Cardiac septum (tissue), 1 donor: ENCODE data around the gene KCNK7. TPM values are rescaled to one million over a fixed set of nuclear protein-coding genes. Genes with fewer than 3 reads are reported as not detected.

Source experiments
- DNase-seq: peaks from one replicate; pipeline ENCODE4 v3.0.0-alpha.2; 2020; ENCODE audit warnings: low spot score
- intact Hi-C: fragments of 100-400 bp; cut with DNase I; formaldehyde crosslinking; loops from one replicate; pipeline ENCODE4 v1.14.0; 2022
- microRNA-seq: library from miRNA; unstranded; fragments of <30 nt; microRNA quantifications from one replicate; pipeline ENCODE4 v1.2.0, GENCODE V29; 2020
- total RNA-seq: library from RNA; stranded (reverse); fragmentation: NEBNext Ultra II Directional; extraction: Animal tissue kit (Norgen Biotek cat#: 25700); gene quantifications from one replicate; pipeline ENCODE4 v1.2.1, GENCODE V29; 2021
- donor health status: DM: no; HTN: no; CAD: no.

KCNK7 gene
- total RNA-seq, 1 donor from 2014 or later, result 1.5 TPM

GRCh38 chr11:65551572-65552387 is 43.8 kb downstream of the KCNK7 start:
- DNase-seq, result no peak
- intact Hi-C loops, result no loop called here

GRCh38 chr11:65549096-65549495 is 46.5 kb downstream of the KCNK7 start:
- intact Hi-C loops, result no loop called here
- DNase-seq, result no peak

- DNase-seq, result no peak
- intact Hi-C loops, result no loop called here
These were observed 47.2 kb downstream of the KCNK7 start for GRCh38 chr11:65548395-65548794.

- no peak for DNase-seq
- intact Hi-C loops, result no loop called here
These were observed 48.0 kb downstream of the KCNK7 start for GRCh38 chr11:65547446-65548125.

GRCh38 chr11:65546217-65546958 is 49.2 kb downstream of the KCNK7 start:
- DNase-seq, result peak; percentile 96
- intact Hi-C loops, result no loop called here

- intact Hi-C loops, result no loop called here
- DNase-seq, result no peak
These were observed 49.8 kb downstream of the KCNK7 start for GRCh38 chr11:65545853-65546216.

Small RNA genes lying within 50 kb of the gene (microRNA-seq; reads per million reads assigned to microRNA genes)
- not detected for gene MIR4690

Other genes starting within 250 kb of the KCNK7 start
- gene TIGD3, start 241.0 kb downstream of the KCNK7 start, total RNA-seq, result not detected
- 10.5 TPM for gene SLC25A45, start 213.2 kb downstream of the KCNK7 start, total RNA-seq
- 14.4 TPM for gene FRMD8, start 209.2 kb downstream of the KCNK7 start, total RNA-seq
- 668 TPM for gene NEAT1, start 173.0 kb downstream of the KCNK7 start, total RNA-seq
- 9,850 TPM for gene MALAT1, start 96.8 kb downstream of the KCNK7 start, total RNA-seq
- gene SCYL1, start 70.7 kb downstream of the KCNK7 start, total RNA-seq, result 60.2 TPM
- gene LTBP3, start 37.4 kb downstream of the KCNK7 start, total RNA-seq, result 148 TPM
- 28.3 TPM for gene ZNRD2, start 25.3 kb downstream of the KCNK7 start, total RNA-seq
- gene FAM89B, start 23.3 kb downstream of the KCNK7 start, total RNA-seq, result 47.4 TPM
- gene EHBP1L1, start 19.7 kb downstream of the KCNK7 start, total RNA-seq, result 174 TPM
- 42.5 TPM for gene MAP3K11, start 18.4 kb upstream of the KCNK7 start, total RNA-seq
- gene PCNX3, start 20.0 kb upstream of the KCNK7 start, total RNA-seq, result 15.9 TPM
- 29.7 TPM for gene SIPA1, start 42.3 kb upstream of the KCNK7 start, total RNA-seq
- 45.0 TPM for gene RELA, start 67.1 kb upstream of the KCNK7 start, total RNA-seq
- gene KAT5, start 116.5 kb upstream of the KCNK7 start, total RNA-seq, result 49.2 TPM
- 48.8 TPM for gene RNASEH2C, start 125.0 kb upstream of the KCNK7 start, total RNA-seq
- gene AP5B1, start 185.2 kb upstream of the KCNK7 start, total RNA-seq, result 8.7 TPM
- not detected for gene OVOL1, start 191.3 kb upstream of the KCNK7 start, total RNA-seq
- 0.54 TPM for gene SNX32, start 238.2 kb upstream of the KCNK7 start, total RNA-seq